ENCODE results near the gene NPNT. TPM values are rescaled to one million over a fixed set of nuclear protein-coding genes. Genes with fewer than 3 reads are reported as not detected.

NPNT gene
- polyA plus RNA-seq, 4 donors = 176 to 246 (median 217) TPM

DNA sequence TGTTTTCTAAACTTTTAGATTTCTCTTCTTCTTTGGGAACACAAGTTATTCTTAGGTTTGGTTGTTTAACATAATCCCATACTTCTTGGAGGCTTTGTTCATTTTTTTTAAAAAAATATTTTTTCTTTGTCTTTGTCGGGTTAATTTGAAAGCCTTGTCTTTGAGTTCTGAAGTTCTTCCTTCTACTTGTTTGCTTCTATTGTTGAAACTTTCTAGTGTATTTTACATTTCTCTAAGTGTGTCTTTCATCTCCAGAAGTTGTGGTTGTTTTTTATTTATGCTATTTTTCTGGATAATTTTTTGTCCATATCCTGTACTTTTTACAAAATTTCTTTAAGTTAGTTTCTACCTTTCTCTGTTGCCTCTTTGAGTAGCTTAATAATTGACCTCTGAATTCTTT, 116.1 kb downstream of the NPNT start:
- DNase-seq (ENCODE audit: low read depth in 4 of 4, low spot score in 3 of 4) = no peak

- DNase-seq (ENCODE audit: low read depth in 4 of 4, low spot score in 3 of 4) = no peak
Measured at GRCh38 chr4:106017975-106018374, 122.7 kb downstream of the NPNT start.

DNA sequence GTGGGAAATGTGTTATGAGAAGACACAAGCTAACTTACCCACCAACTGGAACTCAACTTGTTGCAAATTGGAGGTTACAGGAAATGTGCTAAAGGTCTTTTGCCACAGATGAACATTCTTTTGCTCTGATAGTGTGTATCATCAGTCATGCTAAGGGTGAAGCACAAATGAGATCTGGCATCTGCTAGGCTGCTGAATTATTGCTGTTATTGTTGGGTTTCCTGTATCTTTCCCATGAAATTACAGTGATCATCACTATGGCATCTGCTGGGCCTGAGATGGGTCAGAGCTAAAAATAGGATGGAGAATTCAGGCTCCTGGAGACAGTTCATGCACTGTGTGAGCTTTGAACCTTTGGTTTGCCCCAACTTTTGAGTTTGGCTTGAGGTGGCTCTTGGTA, 124.5 kb downstream of the NPNT start:
- no peak for DNase-seq (ENCODE audit: low read depth in 4 of 4, low spot score in 3 of 4)

Other genes starting within 250 kb of the NPNT start
- 10 to 100 TPM; 28.1 to 38.3 (median 34.0) TPM for gene INTS12, start 186.8 kb upstream of the NPNT start, polyA plus RNA-seq (ENCODE audit: insufficient read length in 4 of 4)
- 10 to 100 TPM; 15.0 to 19.7 (median 17.3) TPM for gene GSTCD, start 186.7 kb upstream of the NPNT start, polyA plus RNA-seq (ENCODE audit: insufficient read length in 4 of 4)